Hepatocyte (in vitro differentiated cells): ENCODE data around the gene DLEC1.

ENCODE experiments used
- CTCF ChIP-seq: fragments of 200-600 bp; sonication (generic); IDR thresholded peaks from 2 replicates; pipeline ENCODE4 v1.5.1; 2016; ENCODE audit warnings: antibody characterized with exemption, mild to moderate bottlenecking; ENCODE audit not compliant: poor library complexity
- EZH2phosphoT487 ChIP-seq: fragments of 200-600 bp; sonication (generic); IDR thresholded peaks from one replicate; pipeline ENCODE4 v1.6.1; 2018; ENCODE audit warnings: antibody characterized with exemption, mild to moderate bottlenecking, low read depth, moderate library complexity; ENCODE audit not compliant: unreplicated experiment, severe bottlenecking

GRCh38 chr3:38142959-38143358, 104.0 kb downstream of the DLEC1 start:
- TF ChIP-seq CTCF = no peak
- TF ChIP-seq EZH2phosphoT487 = no peak
